Measurements from ENCODE around the gene VWDE. TPM values are rescaled to one million over a fixed set of nuclear protein-coding genes. Genes with fewer than 3 reads are reported as not detected.

Gene VWDE
- total RNA-seq (2021; ENCODE audit: unreplicated experiment): 13.7 TPM
- 8.7 and 9.4 TPM in 2 replicates for polyA plus RNA-seq (2012)
- percentile 80 among the genes with signal in this experiment for Bru-seq, nascent RNA
- percentile 50 among the genes with signal in this experiment for BruChase-seq, experiment 1, labeled RNA remaining after a 6-hour chase
- percentile 81 among the genes with signal in this experiment for BruChase-seq, experiment 2, labeled RNA remaining after a 2-hour chase
- long read RNA-seq, full-length matches to known transcripts: 10 of 27 reads
- long read RNA-seq, partial matches to known transcripts: 10 of 27 reads
- long read RNA-seq, other reads (novel, unspliced or antisense): 7 of 27 reads

- no peaks in the 10 kb centered on the region for H3K9me2 ChIP-seq (ENCODE audit: insufficient read depth)
- H3K36me3 ChIP-seq (ENCODE audit: control insufficient read depth in 1 of 2, insufficient read depth in 2 of 2, low read length in 2 of 2): peaks cover 0 to under 1% of the 10 kb centered on the region in 2 experiments; a peak in 1 of 4 replicates
- ChIA-PET RAD21 (ENCODE audit: low non-redundant PET in 1 of 2, low total read pairs in 2 of 2, uncharacterized antibody in 2 of 2, unreplicated experiment in 2 of 2) (no interaction called here), POLR2A (interaction anchor here (1.2 kb wide), 1 partner anchor 33 kb away, joined by 4 read pairs; no protein-coding TSS in a partner anchor), CTCF (interaction anchor here (1.1 to 1.6 kb wide), 2 partner anchors 30 to 85 kb away, joined by 3 to 4 read pairs; no protein-coding TSS in a partner anchor)
- DNase-seq (ENCODE audit: low read depth, low spot score): peak; percentile 80
- peaks cover under 1 to 3% of the 10 kb centered on the region in 2 experiments; a peak in 1 of 4 replicates for H3K9me3 ChIP-seq (ENCODE audit: control insufficient read depth in 1 of 2, insufficient read depth in 1 of 2, low read depth in 1 of 2, low read length in 2 of 2)
- H3K9ac ChIP-seq (ENCODE audit: low read length): peak within 1 kb of the TSS; percentile 84
- H2AFZ ChIP-seq (ENCODE audit: low read depth, low read length, poor library complexity, severe bottlenecking): peak within 1 kb of the TSS; percentile 85
- intact Hi-C loops (cut with micrococcal nuclease): no loop called here
- peaks cover 7 to 15% of the 10 kb centered on the region in 2 experiments for H3K4me1 ChIP-seq (ENCODE audit: control insufficient read depth in 1 of 2, insufficient read depth in 2 of 2, low read length in 2 of 2)
- peak within 1 kb of the TSS; percentile 75 to 78 for H3K4me3 ChIP-seq (replicated peaks in 1 of 2; ENCODE audit: low read depth in 1 of 2, low read length in 2 of 2)
- peaks cover 48% of the 10 kb centered on the region for H3K79me2 ChIP-seq (ENCODE audit: insufficient read depth, low read length)
- H4K20me1 ChIP-seq (ENCODE audit: insufficient read depth): no peaks in the 10 kb centered on the region
- peak within 1 kb of the TSS; percentile 97 for H3K4me2 ChIP-seq (ENCODE audit: low read length)
- ATAC-seq: peak; percentile 94
- BruUV-seq (replicated peaks): no TSS peak
- H3K27ac ChIP-seq (ENCODE audit: low read depth, low read length): peak within 1 kb of the TSS; percentile 91
- H3K27me3 ChIP-seq (ENCODE audit: insufficient read depth, low read length): no peaks in the 10 kb centered on the region
- TF ChIP-seq YY1 (IDR thresholded peaks at IDR 0.05; ENCODE audit: extremely low read depth, insufficient replicate concordance, low read depth, low read length) (no peak), MAX (IDR thresholded peaks at IDR 0.05) (peak; percentile 76), ZFX (IDR thresholded peaks at IDR 0.05) (peak; percentile 55), ZBTB33 (IDR thresholded peaks at IDR 0.05; ENCODE audit: extremely low read depth, insufficient replicate concordance, low read length) (peak; percentile 19), JUND (IDR thresholded peaks at IDR 0.05) (no peak), POLR2AphosphoS5 (IDR thresholded peaks at IDR 0.05; ENCODE audit: low read depth, low read length) (peak; percentile 81), EZH2 (IDR thresholded peaks at IDR 0.05) (no peak), POLR2A (IDR thresholded peaks at IDR 0.05; ENCODE audit: borderline replicate concordance, extremely low read depth, insufficient read depth, insufficient read length) (peak; percentile 69), EGR1 (IDR thresholded peaks at IDR 0.05; ENCODE audit: low read depth) (peak; percentile 99), ZNF274 (IDR thresholded peaks at IDR 0.05; ENCODE audit: low read depth, low read length) (no peak), ATF3 (IDR thresholded peaks at IDR 0.05) (no peak), TCF7L2 (IDR thresholded peaks at IDR 0.05; ENCODE audit: borderline replicate concordance, extremely low read depth, insufficient read depth, insufficient read length) (peak; percentile 73), RAD21 (IDR thresholded peaks at IDR 0.05; ENCODE audit: low read depth) (no peak), ELF1 (IDR thresholded peaks at IDR 0.05; ENCODE audit: borderline replicate concordance, low read depth) (no peak; the same call in 1 of the 2 replicates), CEBPB (IDR thresholded peaks at IDR 0.05; ENCODE audit: low read depth) (no peak), SRF (IDR thresholded peaks at IDR 0.05; ENCODE audit: low read depth) (peak; percentile 78; the same call in 1 of the 2 replicates), CTCF (IDR thresholded peaks at IDR 0.05 in 2 of 3, conservative IDR thresholded peaks at IDR 0.05 in 1 of 3; ENCODE audit: borderline replicate concordance in 1 of 3, insufficient read depth in 1 of 3, low read depth in 2 of 3, low read length in 2 of 3) (peak in 1 of 3 experiments; percentile 26; a peak in 3 of 6 replicates), CBX3 (IDR thresholded peaks at IDR 0.05; ENCODE audit: low read depth) (peak; percentile 50; the same call in 1 of the 2 replicates), SP1 (IDR thresholded peaks at IDR 0.05; ENCODE audit: low read depth) (no peak; the same call in 1 of the 2 replicates), SIN3A (IDR thresholded peaks at IDR 0.05; ENCODE audit: low read depth) (no peak; the same call in none of the 2 replicates), FOSL1 (IDR thresholded peaks at IDR 0.05; ENCODE audit: low read depth) (no peak), EZH2phosphoT487 (IDR thresholded peaks at IDR 0.05; ENCODE audit: borderline replicate concordance) (no peak)
These were observed at the start of gene VWDE for GRCh38 chr7:12403287-12404181. VWDE (minus strand) TSS chr7:12403865; CDS start chr7:12403716, 149 bp downstream.
